Stimulated activated CD4-positive, alpha-beta T cell treated with anti-CD3 and anti-CD28 coated beads, Interleukin-15, amount 100 ng/mL, for 48 hours (primary cell): Measurements from ENCODE around the gene IGFLR1.

ENCODE experiments used
- DNase-seq, 2 donors: peaks; one replicate each; pipeline ENCODE4 v3.0.0-alpha.2; 2020; ENCODE audit warnings: low read depth in 2 of 2

IGFLR1 gene

GRCh38 chr19:35742121-35742724 is at the start of gene IGFLR1:
Gene IGFLR1, minus strand, starts transcription at chr19:35742452. Its CDS starts 1,272 bp downstream, at chr19:35741180.
- peak; percentile 65 to 71 for DNase-seq

- DNase-seq: no peak
These were observed 49.6 kb upstream of the IGFLR1 start for GRCh38 chr19:35791814-35792279.

- DNase-seq: no peak
These were observed 48.9 kb upstream of the IGFLR1 start for GRCh38 chr19:35790981-35791813.

- DNase-seq: no peak
These were observed 48.0 kb upstream of the IGFLR1 start for GRCh38 chr19:35789978-35790944.

DNA sequence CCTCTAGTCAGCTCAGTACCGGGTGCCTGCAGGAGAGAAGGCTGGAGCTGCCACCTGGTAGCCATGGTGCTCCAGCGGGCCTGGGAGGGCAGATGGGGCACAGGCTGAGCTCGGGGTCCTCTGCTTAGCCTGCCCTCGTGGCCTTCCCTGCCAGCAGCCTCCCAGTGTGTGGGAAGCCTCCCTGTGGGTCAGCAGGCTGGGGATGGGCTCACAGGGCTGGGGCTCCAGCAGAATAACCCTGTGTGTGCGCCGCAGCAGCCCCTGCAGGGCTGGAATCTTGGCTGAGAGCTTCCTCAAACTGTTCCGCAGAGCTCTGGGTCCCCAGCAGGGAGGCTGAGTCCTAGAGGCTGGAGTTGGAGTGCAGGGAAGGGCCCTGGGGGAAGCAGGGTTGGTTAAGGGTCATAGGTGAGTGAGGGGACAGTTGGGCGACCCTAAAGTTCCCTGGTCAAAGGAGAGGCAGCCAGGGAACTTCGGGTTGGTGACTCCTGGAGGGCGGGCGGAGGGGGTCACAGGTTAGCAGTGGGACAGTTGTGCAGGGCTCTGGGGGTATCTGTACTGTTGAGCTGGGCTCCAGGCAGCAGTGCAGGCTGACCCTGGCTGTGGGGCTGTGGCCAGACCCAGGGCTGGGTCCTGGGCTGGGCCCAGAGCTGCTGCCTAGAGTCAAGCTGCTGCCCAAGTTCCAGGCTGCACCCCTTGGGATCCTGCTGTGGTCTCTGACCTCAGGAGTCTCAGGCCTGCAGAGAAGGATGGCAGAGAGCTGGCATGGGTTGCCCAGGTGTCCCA is 47.1 kb upstream of the IGFLR1 start:
- no peak for DNase-seq

GRCh38 chr19:35788205-35788960 is 46.1 kb upstream of the IGFLR1 start:
- DNase-seq: no peak

- no peak for DNase-seq
These were observed 45.1 kb upstream of the IGFLR1 start for GRCh38 chr19:35787227-35787799.

DNA sequence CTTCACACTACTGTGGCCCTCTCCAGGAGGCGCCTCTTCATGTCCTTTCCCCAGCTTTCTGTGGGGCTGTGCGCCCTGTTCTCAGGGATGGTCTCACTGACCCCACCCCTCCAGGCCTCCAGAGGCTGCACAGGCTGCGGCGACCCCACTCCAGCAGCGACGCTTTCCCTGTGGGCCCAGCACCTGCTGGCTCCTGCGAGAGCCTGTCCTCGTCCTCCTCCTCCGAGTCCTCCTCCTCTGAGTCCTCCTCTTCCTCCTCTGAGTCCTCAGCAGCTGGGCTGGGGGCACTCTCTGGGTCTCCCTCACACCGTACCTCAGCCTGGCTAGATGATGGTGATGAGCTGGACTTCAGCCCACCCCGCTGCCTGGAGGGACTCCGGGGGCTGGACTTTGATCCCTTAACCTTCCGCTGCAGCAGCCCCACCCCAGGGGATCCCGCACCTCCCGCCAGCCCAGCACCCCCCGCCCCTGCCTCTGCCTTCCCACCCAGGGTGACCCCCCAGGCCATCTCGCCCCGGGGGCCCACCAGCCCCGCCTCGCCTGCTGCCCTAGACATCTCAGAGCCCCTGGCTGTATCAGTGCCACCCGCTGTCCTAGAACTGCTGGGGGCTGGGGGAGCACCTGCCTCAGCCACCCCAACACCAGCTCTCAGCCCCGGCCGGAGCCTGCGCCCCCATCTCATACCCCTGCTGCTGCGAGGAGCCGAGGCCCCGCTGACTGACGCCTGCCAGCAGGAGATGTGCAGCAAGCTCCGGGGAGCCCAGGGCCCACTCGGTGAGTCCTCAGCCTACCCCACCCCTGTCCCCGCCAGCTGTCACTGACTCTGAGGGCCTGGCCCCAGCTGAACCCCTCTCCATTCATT is 44.3 kb upstream of the IGFLR1 start:
- DNase-seq: no peak

DNA sequence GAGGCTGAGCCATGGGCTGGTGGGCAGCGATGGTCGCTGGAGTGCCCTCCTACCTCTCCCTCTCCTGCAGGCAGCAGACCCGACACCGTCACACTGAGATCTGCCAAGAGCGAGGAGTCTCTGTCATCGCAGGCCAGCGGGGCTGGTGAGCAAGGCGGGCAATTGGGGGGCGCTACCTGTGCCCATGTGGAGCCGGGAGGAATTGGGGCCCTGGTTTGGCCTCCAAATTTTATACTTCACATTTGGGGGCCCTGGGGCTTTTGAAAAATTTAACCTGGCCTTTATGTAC is 43.0 kb upstream of the IGFLR1 start:
- DNase-seq: no peak

- no peak for DNase-seq
These were observed 42.5 kb upstream of the IGFLR1 start for GRCh38 chr19:35784503-35785338.

DNA sequence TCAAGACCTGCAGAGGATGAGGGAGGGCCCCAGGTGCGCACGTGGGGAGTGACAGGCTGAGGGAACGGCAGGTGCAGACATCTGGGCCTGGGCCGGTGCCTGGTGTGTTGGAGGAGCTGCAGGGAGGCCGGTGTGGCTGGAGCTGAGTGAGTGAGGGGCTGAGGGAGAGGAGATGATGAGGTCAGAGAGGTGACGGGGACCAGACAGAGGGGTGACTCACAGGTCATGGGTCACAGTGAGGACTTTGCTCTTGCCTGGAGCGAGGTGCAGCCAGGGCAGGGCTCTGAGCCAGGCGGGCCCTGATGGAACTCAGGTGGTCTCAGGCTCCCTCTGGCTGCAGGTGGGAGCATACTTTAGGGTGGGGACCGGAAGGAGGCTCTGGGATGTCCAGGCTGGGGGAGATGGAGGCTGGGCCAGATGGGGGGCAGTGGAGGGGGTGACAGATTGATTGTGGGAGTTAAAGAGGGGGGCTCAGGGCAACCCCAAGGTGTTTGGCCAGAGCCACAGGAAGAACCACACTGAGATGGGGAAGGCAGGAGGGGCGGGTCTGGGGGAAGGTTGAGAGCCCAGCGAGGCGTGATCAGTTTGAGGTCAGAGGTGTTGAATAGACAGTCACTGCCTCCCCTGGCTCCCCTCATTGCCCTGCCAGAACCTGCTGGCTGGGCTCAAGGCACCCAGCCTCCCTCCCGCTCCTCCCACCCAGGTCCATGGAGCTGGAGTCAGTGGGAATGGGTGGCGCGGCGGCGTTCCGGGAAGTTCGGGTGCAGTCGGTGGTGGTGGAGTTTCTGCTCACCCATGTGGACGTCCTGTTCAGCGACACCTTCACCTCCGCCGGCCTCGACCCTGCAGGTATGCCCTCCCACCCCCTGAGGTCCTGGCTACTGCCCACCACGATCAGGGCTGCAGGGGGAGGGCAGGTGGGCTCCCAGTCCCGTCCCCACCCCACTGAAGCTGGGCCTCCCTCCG is 41.5 kb upstream of the IGFLR1 start:
- no peak for DNase-seq

DNA sequence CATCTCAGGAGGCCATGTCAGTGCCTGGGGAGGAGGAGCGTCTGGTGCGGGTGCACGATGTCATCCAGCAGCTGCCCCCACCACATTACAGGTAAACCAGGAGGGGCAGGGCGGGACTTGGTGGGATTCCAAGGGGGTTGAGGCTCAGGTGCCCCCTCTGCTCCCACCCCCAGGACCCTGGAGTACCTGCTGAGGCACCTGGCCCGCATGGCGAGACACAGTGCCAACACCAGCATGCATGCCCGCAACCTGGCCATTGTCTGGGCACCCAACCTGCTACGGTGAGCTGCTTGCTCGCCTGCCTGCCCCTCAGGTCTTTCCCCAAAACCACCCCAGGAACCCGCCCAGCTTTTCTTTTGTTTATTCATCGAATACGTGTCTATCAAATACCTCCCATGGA is 40.3 kb upstream of the IGFLR1 start:
- DNase-seq: no peak

- DNase-seq: no peak
These were observed 39.4 kb upstream of the IGFLR1 start for GRCh38 chr19:35781650-35782049.

DNA sequence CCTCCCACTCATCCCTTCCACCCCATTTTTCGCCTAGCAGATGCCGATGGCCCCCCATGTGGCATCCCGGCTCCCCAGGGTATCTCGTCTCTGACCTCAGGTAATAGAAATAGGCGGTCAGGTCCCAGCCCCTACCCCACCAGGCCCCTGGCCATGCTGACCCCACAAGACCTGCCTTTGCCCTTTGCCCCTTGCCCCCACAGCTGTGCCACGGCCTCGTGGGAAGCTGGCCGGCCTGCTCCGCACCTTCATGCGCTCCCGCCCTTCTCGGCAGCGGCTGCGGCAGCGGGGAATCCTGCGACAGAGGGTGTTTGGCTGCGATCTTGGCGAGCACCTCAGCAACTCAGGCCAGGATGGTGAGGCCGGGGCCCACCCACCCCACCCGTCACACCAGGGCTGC is 38.5 kb upstream of the IGFLR1 start:
- DNase-seq: no peak

DNA sequence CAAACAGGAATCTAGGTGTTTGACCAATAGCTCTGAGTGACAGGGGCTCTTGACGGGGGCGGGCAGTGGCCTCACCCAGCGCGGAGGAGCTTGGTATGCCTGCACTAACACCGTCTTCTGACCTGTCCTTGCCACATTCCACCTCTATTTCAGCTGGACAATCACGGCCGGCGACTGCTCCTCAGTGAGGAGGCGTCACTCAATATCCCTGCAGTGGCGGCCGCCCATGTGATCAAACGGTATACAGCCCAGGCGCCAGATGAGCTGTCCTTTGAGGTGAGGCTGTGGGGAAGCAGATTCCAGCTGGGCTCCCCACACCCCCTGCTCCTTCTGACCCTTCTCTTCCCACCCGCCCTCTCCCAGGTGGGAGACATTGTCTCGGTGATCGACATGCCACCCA is 37.8 kb upstream of the IGFLR1 start:
- no peak for DNase-seq

- no peak for DNase-seq
These were observed 36.8 kb upstream of the IGFLR1 start for GRCh38 chr19:35779033-35779432.

DNA sequence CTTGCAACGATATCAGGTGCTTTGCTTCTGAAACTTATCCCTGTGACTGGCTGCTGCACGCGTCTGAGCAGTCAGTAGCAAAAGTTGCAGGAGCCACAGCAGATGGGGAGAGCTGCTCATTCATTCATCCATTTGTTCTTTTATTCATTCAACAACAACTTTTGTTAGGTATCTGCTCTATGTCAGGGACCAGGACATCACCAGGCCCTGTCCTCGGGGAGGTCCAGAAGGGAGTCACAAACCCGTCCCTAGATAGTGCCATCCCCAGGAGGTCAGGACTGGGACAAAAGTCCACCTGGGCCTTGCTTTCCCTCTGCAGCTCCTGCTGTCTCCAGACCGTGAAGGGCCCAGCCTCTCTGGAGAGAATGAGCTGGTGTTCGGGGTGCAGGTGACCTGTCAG is 35.7 kb upstream of the IGFLR1 start:
- no peak for DNase-seq
